HL-60 (cell line): ENCODE data around the gene CCDC85C.

Experiments
- DNase-seq, 2 experiments: peaks; one replicate each; pipeline ENCODE4 v3.0.0-alpha.2; 2010 to 2020; ENCODE audit warnings: low read depth in 1 of 2, low spot score in 1 of 2
- H3K27ac ChIP-seq: fragments of 250-450 bp; sonication (Bioruptor Pico); replicated peaks from 2 replicates; pipeline ENCODE4 v1.5.1; 2020; ENCODE audit warnings: mild to moderate bottlenecking, moderate library complexity
- H3K27me3 ChIP-seq: fragments of 250-450 bp; sonication (Bioruptor Pico); 2 replicates; pipeline ENCODE4 v1.5.1; 2021; ENCODE audit warnings: mild to moderate bottlenecking, moderate library complexity; ENCODE audit not compliant: insufficient read depth, poor library complexity, severe bottlenecking
- H3K4me3 ChIP-seq: replicated peaks from 2 replicates; pipeline ENCODE4 v1.5.1; 2011; ENCODE audit warnings: mild to moderate bottlenecking, control low read depth, low read length; ENCODE audit not compliant: insufficient read depth
- CTCF ChIP-seq: IDR thresholded peaks from one replicate; pipeline ENCODE4 v1.5.1; 2011; ENCODE audit warnings: low read length, control low read depth, inconsistent platforms; ENCODE audit not compliant: insufficient read depth
- GABPA ChIP-seq: IDR thresholded peaks from 2 replicates; pipeline ENCODE4 v1.6.1; 2012; ENCODE audit warnings: low read depth
- POLR2AphosphoS5 ChIP-seq: IDR thresholded peaks from 2 replicates; pipeline ENCODE4 v1.6.1; 2012; ENCODE audit warnings: low read depth
- REST ChIP-seq: IDR thresholded peaks from 2 replicates; pipeline ENCODE4 v1.6.1; 2012; ENCODE audit warnings: low read depth; ENCODE audit not compliant: insufficient replicate concordance
- SPI1 ChIP-seq: IDR thresholded peaks from 2 replicates; pipeline ENCODE4 v1.6.1; 2012; ENCODE audit warnings: low read depth, mild to moderate bottlenecking, borderline replicate concordance

The CCDC85C gene

GRCh38 chr14:99513946-99514551 is 90.0 kb downstream of the CCDC85C start:
- Histone ChIP-seq H3K4me3 (no peak overlapping the region), H3K27me3 (no peaks in the 10 kb centered on the region), H3K27ac (no peak overlapping the region)
- TF ChIP-seq REST (no peak), SPI1 (no peak), CTCF (no peak), POLR2AphosphoS5 (no peak), GABPA (no peak)
- DNase-seq: no peak

- TF ChIP-seq SPI1 (no peak), POLR2AphosphoS5 (no peak), REST (no peak), CTCF (no peak), GABPA (no peak)
- H3K4me3 ChIP-seq: no peak overlapping the region
- no peak overlapping the region for H3K27ac ChIP-seq
- DNase-seq: no peak
- H3K27me3 ChIP-seq: no peaks in the 10 kb centered on the region
Measured at GRCh38 chr14:99513183-99513694, 90.8 kb downstream of the CCDC85C start.

- H3K27ac ChIP-seq: no peak overlapping the region
- no peak for TF ChIP-seq POLR2AphosphoS5
- TF ChIP-seq CTCF: no peak
- no peak for TF ChIP-seq GABPA
- TF ChIP-seq REST: no peak
- TF ChIP-seq SPI1: no peak
- DNase-seq: no peak
- H3K4me3 ChIP-seq: no peak overlapping the region
- H3K27me3 ChIP-seq: no peaks in the 10 kb centered on the region
Measured at GRCh38 chr14:99512571-99513182, 91.3 kb downstream of the CCDC85C start.
